ENCODE data around the gene CELF1. TPM values are rescaled to one million over a fixed set of nuclear protein-coding genes. Genes with fewer than 3 reads are reported as not detected.
A peak's percentile ranks its signal among the peaks of the same experiment; 100 is the strongest.

The CELF1 gene
- polyA plus RNA-seq (ENCODE audit: insufficient read length) = 68.6 TPM

- peak; percentile 73 for DNase-seq (ENCODE audit: low read depth)
Measured at GRCh38 chr11:47552566-47553405, at the start of gene CELF1. Gene CELF1 (minus strand): TSS chr11:47553132. CDS start chr11:47499523, 53,609 bp downstream.

GRCh38 chr11:47599902-47600301, 47.0 kb upstream of the CELF1 start:
- no peak for DNase-seq (ENCODE audit: low read depth)

- no peak for DNase-seq (ENCODE audit: low read depth)
Measured at GRCh38 chr11:47595967-47596366, 43.0 kb upstream of the CELF1 start.

- no peak for DNase-seq (ENCODE audit: low read depth)
Measured at GRCh38 chr11:47595029-47595428, 42.1 kb upstream of the CELF1 start.

GRCh38 chr11:47593934-47594855, 41.3 kb upstream of the CELF1 start, which contains the start of gene C1QTNF4:
Gene C1QTNF4 (minus strand): TSS chr11:47594411. CDS start chr11:47590810, 3,601 bp downstream.
- DNase-seq (ENCODE audit: low read depth) = no peak

GRCh38 chr11:47593492-47593933, 40.6 kb upstream of the CELF1 start:
- no peak for DNase-seq (ENCODE audit: low read depth)

GRCh38 chr11:47592970-47593369, 40.0 kb upstream of the CELF1 start:
- DNase-seq (ENCODE audit: low read depth) = no peak

GRCh38 chr11:47592251-47592650, 39.3 kb upstream of the CELF1 start:
- no peak for DNase-seq (ENCODE audit: low read depth)

- DNase-seq (ENCODE audit: low read depth) = no peak
Measured at GRCh38 chr11:47591764-47592163, 38.8 kb upstream of the CELF1 start.

GRCh38 chr11:47589977-47590861, 37.3 kb upstream of the CELF1 start:
- no peak for DNase-seq (ENCODE audit: low read depth)

- no peak for DNase-seq (ENCODE audit: low read depth)
Measured at GRCh38 chr11:47589584-47589976, 36.6 kb upstream of the CELF1 start.

- no peak for DNase-seq (ENCODE audit: low read depth)
Measured at GRCh38 chr11:47589118-47589517, 36.2 kb upstream of the CELF1 start.

- DNase-seq (ENCODE audit: low read depth) = no peak
Measured at GRCh38 chr11:47587723-47588326, 34.9 kb upstream of the CELF1 start.

GRCh38 chr11:47587039-47587716, 34.2 kb upstream of the CELF1 start:
- no peak for DNase-seq (ENCODE audit: low read depth)

- DNase-seq (ENCODE audit: low read depth) = no peak
Measured at GRCh38 chr11:47586098-47586855, 33.3 kb upstream of the CELF1 start, which contains the start of gene FAM180B. Gene FAM180B (plus strand): TSS chr11:47586678. CDS start chr11:47586769, 91 bp downstream.

- DNase-seq (ENCODE audit: low read depth) = no peak
Measured at GRCh38 chr11:47583844-47584243, 30.9 kb upstream of the CELF1 start.

GRCh38 chr11:47578524-47579494, 25.9 kb upstream of the CELF1 start, which contains the start of the genes KBTBD4 and NDUFS3:
Gene KBTBD4 (minus strand): TSS chr11:47578970. CDS start chr11:47578951, 19 bp downstream.
Gene NDUFS3 (plus strand): TSS chr11:47579074. CDS start chr11:47579092, 18 bp downstream.
- peak; percentile 77 for DNase-seq (ENCODE audit: low read depth)

Measured in forelimb muscle (tissue), 1 donor.